Measurements from ENCODE around the gene NUTM2B.
"Not testable (repeated sequence)": the region's sequence is repeated elsewhere in the genome, so short reads cannot be mapped to it uniquely, and the experiment has no call there.

NUTM2B gene

DNA sequence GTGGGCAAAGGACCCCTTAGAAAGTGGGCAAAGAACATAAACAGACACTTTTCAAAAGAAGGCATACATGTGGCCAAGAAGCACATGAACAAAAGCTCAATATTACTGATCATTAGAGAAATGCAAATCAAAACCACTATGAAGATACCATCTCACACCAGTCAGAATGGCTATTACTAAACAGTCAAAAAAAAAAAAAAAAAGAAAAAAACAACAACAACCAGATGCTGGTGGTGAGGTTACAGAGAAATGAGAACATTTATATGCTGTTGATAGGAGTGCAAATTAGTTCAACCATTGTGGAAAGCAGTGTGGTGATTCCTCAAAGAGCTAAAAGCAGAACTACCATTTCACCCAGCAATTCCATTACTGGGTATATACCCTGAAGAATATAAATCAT is 50.6 kb downstream of the NUTM2B start:
- H3K27ac ChIP-seq (ENCODE audit: low read length); H3K4me1 ChIP-seq (ENCODE audit: control insufficient read depth, insufficient read depth, low read length); H3K27me3 ChIP-seq (ENCODE audit: control insufficient read depth in 1 of 2, insufficient read depth in 2 of 2, low read length in 2 of 2); H3K9ac ChIP-seq (ENCODE audit: low read length in 2 of 2); H3K36me3 ChIP-seq (ENCODE audit: control insufficient read depth in 2 of 2, insufficient read depth in 2 of 2, low read length in 2 of 2); H3K4me3 ChIP-seq (ENCODE audit: low read length in 2 of 2); H3K9me3 ChIP-seq (ENCODE audit: control insufficient read depth in 2 of 2, low read length in 2 of 2): not testable (repeated sequence)

DNA sequence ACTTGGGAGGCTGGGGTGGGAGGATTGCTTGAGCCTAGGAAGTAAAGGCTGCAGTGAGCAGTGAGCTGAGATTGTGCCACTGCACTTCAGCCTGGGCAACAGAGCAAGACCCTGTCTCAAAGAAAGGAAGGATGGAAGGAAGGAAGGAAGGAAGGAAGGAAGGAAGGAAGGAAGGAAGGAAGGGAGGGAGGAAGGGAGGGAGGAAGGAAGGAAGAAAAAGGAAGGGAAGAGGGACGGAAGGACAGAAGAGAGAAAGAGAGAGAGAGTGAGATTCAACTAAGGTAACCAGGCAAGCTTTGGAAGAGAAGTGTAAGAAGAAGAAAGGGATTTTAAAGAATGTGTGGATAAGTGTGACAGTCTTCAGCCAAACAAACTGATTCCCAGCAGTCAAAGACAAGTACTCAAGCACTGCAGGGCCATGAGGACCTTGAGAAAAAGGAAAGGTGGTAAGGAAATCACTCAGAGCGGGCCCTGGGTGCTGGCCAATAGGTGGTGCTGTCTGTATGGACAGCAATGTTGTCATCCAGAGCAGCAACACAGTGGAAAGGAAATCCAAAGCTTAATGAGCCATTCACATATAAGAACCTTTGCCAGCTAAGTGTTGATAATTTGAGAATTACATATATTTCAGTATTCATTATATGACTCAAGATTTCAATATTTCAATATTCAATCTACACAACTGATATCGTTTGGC is 55.4 kb downstream of the NUTM2B start:
- H3K9ac ChIP-seq (ENCODE audit: low read length in 2 of 2); H3K27me3 ChIP-seq (ENCODE audit: control insufficient read depth in 1 of 2, insufficient read depth in 2 of 2, low read length in 2 of 2); H3K27ac ChIP-seq (ENCODE audit: low read length); H3K4me1 ChIP-seq (ENCODE audit: control insufficient read depth, insufficient read depth, low read length); H3K9me3 ChIP-seq (ENCODE audit: control insufficient read depth in 2 of 2, low read length in 2 of 2); H3K36me3 ChIP-seq (ENCODE audit: control insufficient read depth in 2 of 2, insufficient read depth in 2 of 2, low read length in 2 of 2); H3K4me3 ChIP-seq (ENCODE audit: low read length in 2 of 2): not testable (repeated sequence)

Measured in stomach smooth muscle (tissue), 2 donors.